Thymus (tissue), 11 donors: ENCODE data around the gene RASSF5. TPM values are rescaled to one million over a fixed set of nuclear protein-coding genes. Genes with fewer than 3 reads are reported as not detected.

Source experiments
- DNase-seq, 9 donors: peaks; one replicate each; pipeline ENCODE4 v3.0.0-alpha.2; 2013; ENCODE audit warnings: low spot score in 9 of 9, low read depth in 6 of 9, missing footprints in 1 of 9
- H3K27ac ChIP-seq, 2 donors: one replicate each; pipeline ENCODE4 v1.5.1; 2013; ENCODE audit warnings: control low read depth in 1 of 2, low read depth in 1 of 2, low read length in 1 of 2, mild to moderate bottlenecking in 1 of 2, moderate library complexity in 1 of 2
- H3K27me3 ChIP-seq, 2 donors: one replicate each; pipeline ENCODE4 v1.5.1; 2013; ENCODE audit warnings: low read length in 1 of 2; ENCODE audit not compliant: control insufficient read depth in 2 of 2, insufficient read depth in 1 of 2
- H3K36me3 ChIP-seq, 2 donors: one replicate each; pipeline ENCODE4 v1.5.1; 2013; ENCODE audit warnings: low read length in 1 of 2, mild to moderate bottlenecking in 1 of 2, moderate library complexity in 1 of 2; ENCODE audit not compliant: control insufficient read depth in 2 of 2, insufficient read depth in 2 of 2
- H3K4me1 ChIP-seq, 2 donors: one replicate each; pipeline ENCODE4 v1.5.1; 2013; ENCODE audit warnings: low read length in 2 of 2; ENCODE audit not compliant: control insufficient read depth in 2 of 2, insufficient read depth in 2 of 2
- H3K4me3 ChIP-seq, 2 donors: one replicate each; pipeline ENCODE4 v1.5.1; 2013; ENCODE audit warnings: low read length in 2 of 2, control low read depth in 1 of 2, mild to moderate bottlenecking in 1 of 2
- H3K9me3 ChIP-seq, 2 donors: one replicate each; pipeline ENCODE4 v1.5.1; 2013; ENCODE audit warnings: low read length in 1 of 2, mild to moderate bottlenecking in 1 of 2; ENCODE audit not compliant: control insufficient read depth in 2 of 2, insufficient read depth in 1 of 2
- WGBS: extraction: QIAGEN DNeasy Blood & Tissue Kit; methylation state at CpG from one replicate; pipeline ENCODE4 v1.1.7; 2013; 5-methylcytosine and 5-hydroxymethylcytosine counted together
- polyA plus RNA-seq: library from polyadenylated mRNA; stranded (reverse); fragments of 200-250 nt; gene quantifications from one replicate; pipeline ENCODE4 v1.2.3, GENCODE V29; 2013
- total RNA-seq: library from RNA; stranded (reverse); fragments of 120-200 nt; gene quantifications from one replicate; pipeline ENCODE4 v1.2.4, GENCODE V29; 2013
- donor health status: healthy.

The RASSF5 gene
- total and polyA plus RNA-seq, 2 donors = 54.3 to 73.4 TPM

- peaks cover 26 to 36% of the 10 kb centered on the region in 2 donors for H3K27me3 ChIP-seq
Observed at GRCh38 chr1:206512058-206512850, 4.9 kb downstream of the RASSF5 start.

DNA sequence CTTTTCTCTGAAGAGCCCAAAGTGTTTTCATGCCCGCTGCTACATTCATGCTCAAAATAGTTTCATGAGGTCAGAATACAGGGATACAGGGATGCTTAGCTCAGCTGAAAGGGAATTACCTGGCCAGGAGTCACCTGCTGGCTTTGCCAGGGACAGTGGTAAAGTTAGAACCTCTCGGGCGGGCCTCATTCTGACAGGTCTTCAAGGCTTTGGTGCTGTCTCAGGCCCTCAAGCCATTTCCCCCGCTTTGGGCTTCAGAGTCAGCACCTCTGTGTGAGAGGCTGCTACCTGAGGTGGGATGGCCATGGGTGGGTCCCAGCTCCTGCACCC is 5.5 kb downstream of the RASSF5 start:
- WGBS = 95% methylated on average over 4 of the region's 4 CpGs
- peaks cover 3 to 42% of the 10 kb centered on the region in 2 donors for H3K4me1 ChIP-seq

More at GRCh38 chr1:206512058-206512850, 4.9 kb downstream of the RASSF5 start:
- Histone ChIP-seq H3K4me1 (peaks cover 5 to 43% of the 10 kb centered on the region in 2 donors), H3K36me3 (no peaks in the 10 kb centered on the region), H3K27ac (peak overlapping the region; percentile 64 to 79), H3K4me3 (no peak overlapping the region), H3K9me3 (peaks cover 0 to 4% of the 10 kb centered on the region in 2 donors)
- WGBS = 82% methylated on average over 14 of the region's 14 CpGs
- DNase-seq = no peak

DNA sequence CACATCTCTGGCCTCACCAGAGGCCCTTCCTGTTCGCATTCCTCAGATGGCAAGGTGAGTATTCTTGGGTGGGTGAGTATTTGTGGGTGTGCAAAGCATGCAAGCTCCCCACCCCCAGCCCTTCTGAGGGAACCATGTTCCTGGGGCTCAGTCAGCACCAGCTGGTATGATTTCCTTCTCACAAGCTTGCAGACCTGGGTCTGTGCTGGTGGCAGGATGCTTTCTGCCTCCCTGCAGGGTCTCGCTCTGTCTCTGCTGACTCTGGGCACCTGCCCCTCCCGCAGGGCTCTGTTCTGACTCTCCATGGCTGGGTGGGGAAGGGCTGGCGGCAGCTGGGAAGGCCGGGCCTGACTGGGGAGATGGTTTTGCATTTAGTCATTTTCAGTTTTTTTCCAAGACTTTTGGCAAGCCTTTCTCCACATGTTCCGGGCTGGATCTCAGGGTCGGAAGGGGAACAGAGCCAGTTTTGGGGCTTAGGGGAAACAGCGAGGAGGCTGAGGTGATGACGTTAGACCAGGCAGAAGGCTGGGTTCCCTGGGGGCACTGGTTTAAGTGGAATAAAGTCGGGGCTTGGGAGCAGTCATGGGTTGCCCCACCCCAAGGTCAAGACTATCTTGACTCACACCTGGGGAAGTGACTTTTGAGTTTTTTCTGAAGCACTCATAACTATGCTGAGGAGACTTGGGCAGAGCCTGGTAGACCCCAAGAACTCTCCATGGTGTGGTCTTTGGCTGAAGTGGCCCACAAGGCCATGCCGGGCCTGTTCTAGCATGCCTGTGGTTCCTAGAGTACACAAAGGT is 6.2 kb downstream of the RASSF5 start:
- Histone ChIP-seq H3K27me3 (peaks cover 14 to 23% of the 10 kb centered on the region in 2 donors), H3K27ac (peak overlapping the region; percentile 33 to 66), H3K9me3 (no peaks in the 10 kb centered on the region), H3K4me1 (peaks cover 0 to 35% of the 10 kb centered on the region in 2 donors), H3K36me3 (no peaks in the 10 kb centered on the region), H3K4me3 (no peak overlapping the region)
- 96% methylated on average over 11 of the region's 11 CpGs for WGBS
- DNase-seq = no peak

More for the DNA sequence above, 5.5 kb downstream of the RASSF5 start:
- Histone ChIP-seq H3K36me3 (no peaks in the 10 kb centered on the region), H3K27me3 (peaks cover 20 to 30% of the 10 kb centered on the region in 2 donors), H3K4me3 (no peak overlapping the region), H3K27ac (no peak overlapping the region), H3K9me3 (peaks cover 0 to 4% of the 10 kb centered on the region in 2 donors)
- DNase-seq = no peak

GRCh38 chr1:206514813-206515387 is 7.6 kb downstream of the RASSF5 start:
- peaks cover under 1 to 10% of the 10 kb centered on the region in 2 donors for H3K27me3 ChIP-seq
- DNase-seq = no peak
- peaks cover 0 to 34% of the 10 kb centered on the region in 2 donors for H3K4me1 ChIP-seq
- no peak overlapping the region for H3K27ac ChIP-seq
- no peaks in the 10 kb centered on the region for H3K36me3 ChIP-seq
- no peaks in the 10 kb centered on the region for H3K9me3 ChIP-seq
- WGBS = 97% methylated on average over 5 of the region's 5 CpGs
- no peak overlapping the region for H3K4me3 ChIP-seq

DNA sequence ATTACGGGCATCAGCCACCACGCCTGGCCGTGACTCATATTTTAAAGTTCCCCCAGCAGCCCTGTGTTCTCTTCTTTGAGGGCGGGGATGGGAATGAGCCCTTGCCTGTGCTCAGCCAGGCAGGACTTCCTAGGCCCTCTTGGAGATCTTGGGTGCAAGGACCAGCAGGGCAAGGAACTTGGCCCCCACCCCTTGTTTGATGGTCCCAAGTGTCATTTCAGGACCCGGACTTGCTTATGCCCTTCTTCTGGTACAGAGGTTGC is 9.3 kb downstream of the RASSF5 start:
- Histone ChIP-seq H3K4me1 (peaks cover 0 to 27% of the 10 kb centered on the region in 2 donors), H3K9me3 (no peaks in the 10 kb centered on the region), H3K27me3 (peaks cover 0 to 3% of the 10 kb centered on the region in 2 donors), H3K27ac (no peak overlapping the region), H3K4me3 (no peak overlapping the region), H3K36me3 (no peaks in the 10 kb centered on the region)
- 84% methylated on average over 5 of the region's 5 CpGs for WGBS
- no peak for DNase-seq

- H3K27me3 ChIP-seq = peaks cover 0 to 3% of the 10 kb centered on the region in 2 donors
- H3K4me3 ChIP-seq = no peak overlapping the region
- H3K27ac ChIP-seq = no peak overlapping the region
- no peak for DNase-seq
- no peaks in the 10 kb centered on the region for H3K36me3 ChIP-seq
- H3K9me3 ChIP-seq = no peaks in the 10 kb centered on the region
- WGBS = 97% methylated on average over 8 of the region's 8 CpGs
- H3K4me1 ChIP-seq = peaks cover 0 to 16% of the 10 kb centered on the region in 2 donors
Observed at GRCh38 chr1:206517784-206518183, 10.5 kb downstream of the RASSF5 start.

GRCh38 chr1:206518206-206518605 is 10.9 kb downstream of the RASSF5 start:
- WGBS = 98% methylated on average over 18 of the region's 18 CpGs
- H3K27ac ChIP-seq = no peak overlapping the region
- H3K4me1 ChIP-seq = peaks cover 0 to 12% of the 10 kb centered on the region in 2 donors
- no peak for DNase-seq
- H3K4me3 ChIP-seq = no peak overlapping the region
- H3K9me3 ChIP-seq = no peaks in the 10 kb centered on the region
- H3K36me3 ChIP-seq = no peaks in the 10 kb centered on the region
- H3K27me3 ChIP-seq = peaks cover 0 to 3% of the 10 kb centered on the region in 2 donors

DNA sequence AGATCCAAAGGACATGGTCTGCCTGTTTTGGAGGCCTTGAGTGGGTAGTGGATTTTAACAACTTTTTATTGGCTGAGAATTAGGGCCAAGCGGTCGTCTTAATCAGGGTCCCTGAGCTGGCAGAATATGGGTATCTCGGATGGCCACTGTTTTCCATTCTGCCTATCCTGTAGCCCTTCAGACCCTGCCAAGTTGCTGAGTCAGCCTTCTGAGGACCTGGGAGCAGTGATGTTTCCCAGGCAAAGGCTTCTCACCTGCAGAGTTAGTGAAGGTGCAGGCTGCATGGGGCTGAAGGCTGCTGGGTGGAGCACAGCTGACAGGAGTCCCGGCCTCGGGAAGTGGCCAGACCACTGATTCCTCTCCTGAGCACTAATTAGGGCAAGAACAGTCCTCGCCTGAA is 11.4 kb downstream of the RASSF5 start:
- Histone ChIP-seq H3K27ac (no peak overlapping the region), H3K4me3 (no peak overlapping the region), H3K36me3 (no peaks in the 10 kb centered on the region), H3K4me1 (peaks cover 0 to 7% of the 10 kb centered on the region in 2 donors), H3K9me3 (no peaks in the 10 kb centered on the region), H3K27me3 (peaks cover 0 to 3% of the 10 kb centered on the region in 2 donors)
- WGBS = 97% methylated on average over 6 of the region's 6 CpGs
- no peak for DNase-seq

DNA sequence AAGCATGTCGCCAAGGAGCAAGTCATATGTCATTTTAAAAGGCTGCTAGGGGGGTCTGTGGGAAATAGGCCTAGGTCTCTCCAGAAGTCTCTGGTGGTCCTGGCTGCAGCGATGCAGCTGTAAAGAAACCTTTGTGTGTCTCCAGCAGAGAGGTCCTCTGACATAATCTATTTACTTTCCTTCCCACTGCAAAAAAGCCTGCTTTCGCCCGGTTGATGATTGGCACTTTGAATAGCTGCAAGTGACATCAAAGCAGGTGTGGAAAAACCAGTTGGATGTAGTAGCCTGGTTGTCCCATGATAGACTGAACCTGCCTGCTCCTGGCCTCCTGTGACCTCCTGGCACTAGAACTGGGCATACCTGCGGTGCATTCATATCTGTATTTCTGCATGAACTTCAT is 13.8 kb downstream of the RASSF5 start:
- H3K36me3 ChIP-seq = no peaks in the 10 kb centered on the region
- H3K27ac ChIP-seq = no peak overlapping the region
- DNase-seq = no peak
- H3K4me3 ChIP-seq = no peak overlapping the region
- H3K9me3 ChIP-seq = no peaks in the 10 kb centered on the region
- peaks cover 0 to 3% of the 10 kb centered on the region in 2 donors for H3K27me3 ChIP-seq
- 97% methylated on average over 5 of the region's 5 CpGs for WGBS
- peaks cover 0 to 4% of the 10 kb centered on the region in 2 donors for H3K4me1 ChIP-seq
